ENCODE results near the gene TENT4A. TPM values are rescaled to one million over a fixed set of nuclear protein-coding genes. Genes with fewer than 3 reads are reported as not detected.

Gene TENT4A
- total RNA-seq, 1 experiment from 2014 or later: 25.6 TPM

DNA sequence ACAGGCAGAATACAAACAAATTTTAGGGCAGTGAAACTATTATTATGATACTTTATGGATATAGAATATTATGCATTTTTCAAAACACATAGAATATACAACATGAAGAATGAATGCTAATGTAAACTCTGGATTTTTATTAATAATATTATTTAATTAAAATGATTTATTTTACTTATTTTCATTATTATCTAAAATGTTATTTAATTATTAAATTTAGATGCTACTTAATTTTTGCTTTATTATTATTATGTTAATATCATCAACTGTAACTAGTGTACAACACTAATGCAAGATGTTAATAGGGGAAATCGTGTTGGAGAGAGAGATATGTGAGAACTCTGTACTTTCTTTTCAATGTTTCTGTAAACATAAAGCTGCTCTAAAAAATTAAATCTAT, 39.3 kb upstream of the TENT4A start:
- no peak overlapping the region for H2BK120ac ChIP-seq (ENCODE audit: low read depth, low read length, poor library complexity, severe bottlenecking)
- no peak overlapping the region for H4K91ac ChIP-seq (ENCODE audit: insufficient read length, low read depth, low read length)
- no peak overlapping the region for H3K56ac ChIP-seq (ENCODE audit: insufficient read length, low read depth, low read length)
- Mint-ChIP-seq H3K27me3 (ENCODE audit: low read depth) (no peaks in the 10 kb centered on the region; the same call in 1 of the 2 replicates), H3K36me3 (ENCODE audit: insufficient read depth in 1 of 3, low read depth in 3 of 3) (peaks cover 27 to 53% (median 42%) of the 10 kb centered on the region in 3 experiments), H3K27ac (no peak overlapping the region), H3K4me3 (no peak overlapping the region), H3K4me1 (no peaks in the 10 kb centered on the region), H3K9me3 (peaks cover 10 to 24% of the 10 kb centered on the region in 2 experiments)
- no peak for DNase-seq
- H2BK15ac ChIP-seq (ENCODE audit: low read depth, low read length): no peak overlapping the region
- TF ChIP-seq, protein P1, sequence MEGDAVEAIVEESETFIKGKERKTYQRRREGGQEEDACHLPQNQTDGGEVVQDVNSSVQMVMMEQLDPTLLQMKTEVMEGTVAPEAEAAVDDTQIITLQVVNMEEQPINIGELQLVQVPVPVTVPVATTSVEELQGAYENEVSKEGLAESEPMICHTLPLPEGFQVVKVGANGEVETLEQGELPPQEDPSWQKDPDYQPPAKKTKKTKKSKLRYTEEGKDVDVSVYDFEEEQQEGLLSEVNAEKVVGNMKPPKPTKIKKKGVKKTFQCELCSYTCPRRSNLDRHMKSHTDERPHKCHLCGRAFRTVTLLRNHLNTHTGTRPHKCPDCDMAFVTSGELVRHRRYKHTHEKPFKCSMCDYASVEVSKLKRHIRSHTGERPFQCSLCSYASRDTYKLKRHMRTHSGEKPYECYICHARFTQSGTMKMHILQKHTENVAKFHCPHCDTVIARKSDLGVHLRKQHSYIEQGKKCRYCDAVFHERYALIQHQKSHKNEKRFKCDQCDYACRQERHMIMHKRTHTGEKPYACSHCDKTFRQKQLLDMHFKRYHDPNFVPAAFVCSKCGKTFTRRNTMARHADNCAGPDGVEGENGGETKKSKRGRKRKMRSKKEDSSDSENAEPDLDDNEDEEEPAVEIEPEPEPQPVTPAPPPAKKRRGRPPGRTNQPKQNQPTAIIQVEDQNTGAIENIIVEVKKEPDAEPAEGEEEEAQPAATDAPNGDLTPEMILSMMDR (conservative IDR thresholded peaks at IDR 0.05): no peak
- H4K5ac ChIP-seq (ENCODE audit: insufficient read length, low read depth, low read length): no peak overlapping the region
- no peak overlapping the region for H2BK12ac ChIP-seq (ENCODE audit: insufficient read length, low read depth, low read length)
- H2AK5ac ChIP-seq (ENCODE audit: insufficient read length, low read length): no peak overlapping the region
- H3K4me2 ChIP-seq (ENCODE audit: insufficient read depth, insufficient read length, low read length): no peak overlapping the region
- no peak overlapping the region for H3K27ac ChIP-seq (ENCODE audit: insufficient read length, low read depth, low read length)
- no peak overlapping the region for H3K4ac ChIP-seq (ENCODE audit: low read depth, low read length)
- no peak overlapping the region for H3K9ac ChIP-seq (ENCODE audit: extremely low read depth, insufficient read length, low read length)
- H3K23ac ChIP-seq (ENCODE audit: insufficient read length, low read depth, low read length): no peak overlapping the region
- peaks cover 4% of the 10 kb centered on the region for H4K20me1 ChIP-seq (ENCODE audit: control insufficient read depth, insufficient read depth, insufficient read length)
- H3K23me2 ChIP-seq (ENCODE audit: insufficient read length, low read depth, low read length, poor library complexity, severe bottlenecking): no peaks in the 10 kb centered on the region
- H3K18ac ChIP-seq (ENCODE audit: insufficient read length, low read depth, low read length): no peak overlapping the region
- no peaks in the 10 kb centered on the region for H3K79me1 ChIP-seq (ENCODE audit: insufficient read depth, low read depth, low read length, poor library complexity, severe bottlenecking)
- H3K79me2 ChIP-seq (ENCODE audit: insufficient read depth, low read length): no peaks in the 10 kb centered on the region; the same call in 1 of the 2 replicates
- no peaks in the 10 kb centered on the region for H3K27me3 ChIP-seq (ENCODE audit: insufficient read depth, low read length)
- H2BK5ac ChIP-seq (ENCODE audit: insufficient read length, low read length): no peak overlapping the region
- no peak overlapping the region for H2AFZ ChIP-seq (ENCODE audit: low read length)
- H3K14ac ChIP-seq (ENCODE audit: insufficient read depth, low read length): no peak overlapping the region
- no CpG with 5 or more reads among the region's 1 CpG for WGBS (ENCODE audit: extremely low coverage, insufficient read length, low lambda C conversion rate)
- peaks cover 6% of the 10 kb centered on the region for H3K9me3 ChIP-seq (ENCODE audit: control insufficient read depth, low read depth, low read length)
- no peaks in the 10 kb centered on the region for H3K4me1 ChIP-seq (ENCODE audit: insufficient read depth, low read length)
- H4K8ac ChIP-seq (replicated peaks; ENCODE audit: insufficient read length, low read depth, low read length): no peak overlapping the region
- H3T11ph ChIP-seq (ENCODE audit: low read length): no peak overlapping the region
- no peak overlapping the region for H2BK20ac ChIP-seq (ENCODE audit: low read depth, low read length, poor library complexity, severe bottlenecking)
